ENCODE results near the gene DTX1. TPM values are rescaled to one million over a fixed set of nuclear protein-coding genes. Genes with fewer than 3 reads are reported as not detected.

DTX1 gene
- total and polyA plus RNA-seq, 2 of the 8 experiments (the other 6 are each of a cell fraction or from before 2014, with no cell fraction given): 4.7 to 6.9 TPM

DNA sequence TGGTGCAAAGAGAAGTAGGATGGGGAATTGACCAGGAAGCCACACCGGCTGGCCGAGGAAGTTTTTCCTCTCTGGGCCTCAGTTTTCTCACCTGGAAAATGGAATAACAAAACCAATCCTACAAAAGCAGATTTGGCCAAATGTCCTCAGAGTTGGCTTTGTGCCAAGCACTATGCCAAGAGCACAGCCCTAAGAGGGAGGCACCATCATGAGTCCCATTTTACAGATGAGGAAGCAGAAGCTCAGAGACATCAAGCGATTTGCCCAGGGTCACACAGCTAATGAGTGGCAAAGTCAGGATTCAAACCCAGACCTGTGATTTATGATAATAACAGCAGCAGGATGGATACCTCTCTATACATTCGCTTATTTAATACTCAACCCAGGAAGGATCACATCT, 51.8 kb downstream of the DTX1 start:
- Histone ChIP-seq H2BK20ac (ENCODE audit: low read length) (no peak overlapping the region), H3K79me1 (ENCODE audit: low read depth, low read length) (no peaks in the 10 kb centered on the region), H3K79me2 (ENCODE audit: control insufficient read depth in 1 of 2, insufficient read depth in 2 of 2, low read length in 2 of 2) (no peaks in the 10 kb centered on the region), H3K18ac (ENCODE audit: extremely low read depth, low read length) (no peak overlapping the region), H3K56ac (replicated peaks; ENCODE audit: insufficient read length, low read depth, low read length) (no peak overlapping the region), H3K4me3 (ENCODE audit: extremely low read depth in 1 of 4, insufficient read depth in 2 of 4, low read depth in 3 of 4, low read length in 4 of 4) (no peak overlapping the region), H3K27me3 (replicated peaks in 1 of 4; ENCODE audit: control insufficient read depth in 3 of 4, extremely low read depth in 1 of 4, insufficient read depth in 3 of 4, low read length in 3 of 4) (0 out of 7 replicates have a peak, but pooled peaks cover 0 to 2% (median 0%) of the 10 kb centered on the region in 4 experiments), H3K9ac (replicated peaks in 1 of 4; ENCODE audit: extremely low read depth in 1 of 4, low read depth in 3 of 4, low read length in 3 of 4) (no peak overlapping the region), H2BK5ac (ENCODE audit: low read depth, low read length) (no peak overlapping the region), H3K27ac (ENCODE audit: low read depth, low read length) (no peak overlapping the region), H2AK5ac (ENCODE audit: low read depth, low read length) (no peak overlapping the region), H4K91ac (replicated peaks; ENCODE audit: insufficient read length, low read length) (no peak overlapping the region), H3K14ac (ENCODE audit: insufficient read length) (no peak overlapping the region), H4K8ac (ENCODE audit: extremely low read depth, insufficient read depth, low read length) (peak overlapping the region; percentile 53; the same call in 1 of the 2 replicates), H2BK12ac (ENCODE audit: low read depth, low read length) (no peak overlapping the region), H3K4ac (replicated peaks; ENCODE audit: insufficient read length, low read depth, low read length) (no peak overlapping the region), H4K20me1 (replicated peaks in 1 of 2; ENCODE audit: control insufficient read depth in 1 of 2, insufficient read depth in 2 of 2, low read length in 2 of 2) (no peaks in the 10 kb centered on the region), H3K9me3 (ENCODE audit: insufficient read depth in 2 of 2, low read depth in 1 of 2, low read length in 1 of 2) (no peaks in the 10 kb centered on the region), H3K36me3 (ENCODE audit: control insufficient read depth in 2 of 4, insufficient read depth in 4 of 4, low read length in 3 of 4) (no peaks in the 10 kb centered on the region), H3K23me2 (ENCODE audit: low read depth, low read length) (peaks cover 2% of the 10 kb centered on the region; the same call in 1 of the 2 replicates), H3K23ac (ENCODE audit: insufficient read length) (no peak overlapping the region), H2AFZ (ENCODE audit: low read length) (no peak overlapping the region), H4K5ac (ENCODE audit: insufficient read length, low read depth, low read length) (no peak overlapping the region), H3K4me2 (ENCODE audit: insufficient read depth in 1 of 2, low read depth in 2 of 2, low read length in 2 of 2) (no peak overlapping the region), H3K4me1 (replicated peaks in 1 of 4; ENCODE audit: control insufficient read depth in 3 of 4, insufficient read depth in 4 of 4, low read length in 3 of 4) (peaks cover 0 to 3% (median 1%) of the 10 kb centered on the region in 4 experiments; a peak in 2 of 7 replicates), H2BK15ac (ENCODE audit: low read length) (no peak overlapping the region), H2BK120ac (replicated peaks; ENCODE audit: low read depth, low read length) (no peak overlapping the region)
- no peak for DNase-seq (ENCODE audit: low read depth in 1 of 2, low spot score in 2 of 2)
- ChIA-PET POLR2A (ENCODE audit: partially characterized antibody) (interaction anchor here (1.1 kb wide), 1 partner anchor 12 kb away, joined by 3 read pairs; no protein-coding TSS in a partner anchor), CTCF (ENCODE audit: partially characterized antibody) (interaction anchor here (1.1 to 2.5 kb wide), 3 partner anchors 23 to 59 kb away, joined by 5 to 6 read pairs (median 5); no protein-coding TSS in a partner anchor)
- WGBS, 2 experiments (ENCODE audit: extremely low coverage in 1 of 2, insufficient coverage in 1 of 2, insufficient read length in 1 of 2, insufficient replicate concordance in 2 of 2, low coverage in 1 of 2, low lambda C conversion rate in 2 of 2, missing lambda C conversion rate in 1 of 2): 96% methylated on average over 4 of the region's 4 CpGs; no CpG with 5 or more reads in 1 of the 2 experiments
- TF ChIP-seq CREB1 (IDR thresholded peaks at IDR 0.05) (no peak), SRF (IDR thresholded peaks at IDR 0.05; ENCODE audit: low read depth, low read length) (no peak), GTF2F1 (IDR thresholded peaks at IDR 0.05; ENCODE audit: borderline replicate concordance, low read depth, low read length) (no peak), KDM1A (IDR thresholded peaks at IDR 0.05; ENCODE audit: borderline replicate concordance, low read length) (peak; percentile 82; the same call in 1 of the 2 replicates), CEBPB (IDR thresholded peaks at IDR 0.05; ENCODE audit: low read depth, low read length) (no peak), BRCA1 (IDR thresholded peaks at IDR 0.05; ENCODE audit: low read depth, low read length) (no peak), KDM5A (IDR thresholded peaks at IDR 0.05; ENCODE audit: low read length) (no peak), HDAC2 (IDR thresholded peaks at IDR 0.05; ENCODE audit: borderline replicate concordance in 1 of 2, low read depth in 2 of 2, low read length in 2 of 2) (peak in 1 of 2 experiments; percentile 46; a peak in 1 of 4 replicates)
- TF ChIP-seq, protein P1, sequence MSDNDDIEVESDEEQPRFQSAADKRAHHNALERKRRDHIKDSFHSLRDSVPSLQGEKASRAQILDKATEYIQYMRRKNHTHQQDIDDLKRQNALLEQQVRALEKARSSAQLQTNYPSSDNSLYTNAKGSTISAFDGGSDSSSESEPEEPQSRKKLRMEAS (IDR thresholded peaks at IDR 0.05): no peak
- FAIRE-seq: no peak
